22Rv1 (cell line): ENCODE results near the gene SLC15A3.

Source experiments
- H3K27ac ChIP-seq: fragments of 450-650 bp; 2 replicates; pipeline ENCODE4 v1.5.1; 2017
- CTCF ChIP-seq: fragments of 450-650 bp; IDR thresholded peaks from 2 replicates; pipeline ENCODE4 v1.5.1; 2017; ENCODE audit warnings: mild to moderate bottlenecking
- ZFX ChIP-seq: fragments of 450-650 bp; IDR thresholded peaks from 2 replicates; pipeline ENCODE4 v1.6.1; 2017; ENCODE audit warnings: antibody characterized with exemption, borderline replicate concordance

SLC15A3 gene

GRCh38 chr11:60929764-60930163 lies 22.2 kb downstream of the SLC15A3 start:
- no peak for TF ChIP-seq ZFX
- no peak for TF ChIP-seq CTCF

GRCh38 chr11:60928563-60929001 lies 23.4 kb downstream of the SLC15A3 start:
- H3K27ac ChIP-seq, result no peak overlapping the region
- no peak for TF ChIP-seq ZFX
- TF ChIP-seq CTCF, result no peak

More at GRCh38 chr11:60929764-60930163, 22.2 kb downstream of the SLC15A3 start:
- no peak overlapping the region for H3K27ac ChIP-seq

GRCh38 chr11:60927600-60927999 lies 24.4 kb downstream of the SLC15A3 start:
- TF ChIP-seq CTCF (no peak), ZFX (no peak)
- no peak overlapping the region for H3K27ac ChIP-seq

- H3K27ac ChIP-seq, result no peak overlapping the region
- TF ChIP-seq CTCF (no peak), ZFX (no peak)
Observed at GRCh38 chr11:60927061-60927592, 24.8 kb downstream of the SLC15A3 start.

GRCh38 chr11:60926500-60926899 lies 25.5 kb downstream of the SLC15A3 start:
- TF ChIP-seq CTCF (no peak), ZFX (no peak)
- H3K27ac ChIP-seq, result no peak overlapping the region

GRCh38 chr11:60925868-60926267 lies 26.1 kb downstream of the SLC15A3 start:
- H3K27ac ChIP-seq, result no peak overlapping the region
- TF ChIP-seq CTCF (no peak), ZFX (no peak)

- H3K27ac ChIP-seq, result peak overlapping the region; percentile 44
Observed at GRCh38 chr11:60924906-60925853, 26.8 kb downstream of the SLC15A3 start.

More at GRCh38 chr11:60924906-60925853, 26.8 kb downstream of the SLC15A3 start:
- TF ChIP-seq CTCF (no peak), ZFX (no peak)
